Sigmoid colon (tissue), 4 donors: Measurements from ENCODE around the gene CLDN16.

ENCODE experiments used
- CTCF ChIP-seq, 4 experiments: fragments of 450-650 bp in 3 of 4; fragments of 200-600 bp in 1 of 4; IDR thresholded peaks; one replicate each; pipeline ENCODE4 v1.5.1; 2016 to 2019; ENCODE audit warnings: antibody characterized with exemption in 4 of 4, mild to moderate bottlenecking in 3 of 4, moderate library complexity in 2 of 4
- EP300 ChIP-seq, 4 donors: sonication (generic); formaldehyde crosslinking; IDR thresholded peaks; one replicate each; pipeline ENCODE4 v1.6.1; 2017; ENCODE audit warnings: antibody characterized with exemption in 4 of 4
- POLR2A ChIP-seq, 2 donors: fragments of 450-650 bp; IDR thresholded peaks; one replicate each; pipeline ENCODE4 v1.6.1; 2016; ENCODE audit warnings: antibody characterized with exemption in 2 of 2, mild to moderate bottlenecking in 2 of 2, moderate library complexity in 2 of 2
- POLR2AphosphoS5 ChIP-seq, 4 donors: sonication (generic); formaldehyde crosslinking; IDR thresholded peaks; one replicate each; pipeline ENCODE4 v1.6.1; 2017; ENCODE audit warnings: antibody characterized with exemption in 4 of 4

DNA sequence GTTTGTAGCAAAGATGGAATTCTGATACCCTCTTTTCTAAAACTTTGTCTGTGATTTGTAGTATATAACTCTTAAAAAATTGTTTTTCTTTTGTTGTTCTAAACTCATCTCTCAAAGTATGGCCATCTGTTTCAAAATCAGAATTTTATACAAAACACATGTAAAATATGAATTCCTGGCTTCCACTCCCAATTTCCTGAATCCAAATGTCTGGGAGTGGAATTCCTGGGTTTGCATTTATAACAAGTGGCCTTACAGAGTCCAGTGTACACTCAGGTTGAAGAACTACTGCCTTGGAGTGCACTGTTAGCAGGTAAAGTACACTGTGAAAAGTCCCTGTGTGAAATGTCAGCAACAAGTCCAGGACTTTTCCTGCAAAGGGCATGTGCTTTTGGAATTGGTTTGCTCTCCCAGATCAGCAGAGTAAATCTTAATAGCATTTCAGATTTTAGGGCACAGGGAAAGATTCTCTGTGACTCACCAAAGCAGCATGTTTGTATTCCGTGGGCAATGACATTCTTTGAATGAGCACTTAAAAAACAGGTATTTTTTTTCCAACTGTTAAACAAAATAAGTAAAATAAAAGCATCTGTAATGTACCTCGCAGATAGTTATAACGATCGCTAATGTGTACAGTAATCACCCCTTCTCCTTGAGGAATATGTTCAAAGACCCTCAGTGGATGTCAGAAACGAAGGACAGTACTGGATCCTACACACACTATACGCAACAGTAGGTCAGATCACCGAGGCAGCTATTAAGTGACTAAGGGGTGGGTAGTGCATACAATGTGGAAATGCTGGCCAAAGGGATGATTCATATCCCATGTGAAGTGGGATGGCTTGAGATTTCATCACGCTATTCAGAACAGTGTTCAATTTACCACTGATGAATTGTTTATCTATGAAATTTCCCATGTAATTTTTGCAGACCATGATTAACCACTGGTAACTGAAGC, 2.0 kb upstream of the CLDN16 start:
- TF ChIP-seq EP300 (IDR thresholded peaks at IDR 0.05) (no peak), CTCF (IDR thresholded peaks at IDR 0.05) (no peak), POLR2A (IDR thresholded peaks at IDR 0.05) (no peak), POLR2AphosphoS5 (IDR thresholded peaks at IDR 0.05) (no peak)
